ENCODE results near the gene OPCML.

DNA sequence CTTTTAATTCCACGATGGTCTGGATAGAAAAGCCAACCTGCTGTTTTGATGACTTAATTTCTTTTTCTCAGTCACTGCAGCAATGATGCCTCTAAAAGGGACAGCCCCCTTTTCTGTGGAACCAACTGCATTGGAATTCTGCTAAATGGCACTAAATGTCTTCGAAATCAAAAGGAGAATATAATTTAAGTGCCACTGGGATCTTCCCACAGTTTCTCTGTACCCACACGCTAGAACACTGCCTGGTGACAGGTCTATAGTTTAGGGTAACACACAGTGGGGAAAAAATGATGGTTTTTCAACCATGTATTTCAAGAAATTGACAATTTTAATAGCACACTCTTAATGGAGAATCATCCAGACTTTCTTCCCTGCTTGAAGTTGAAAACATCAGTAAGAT, 182.3 kb downstream of the OPCML start:
- TF ChIP-seq CTCF (IDR thresholded peaks at IDR 0.05; ENCODE audit: low read length) (no peak), EZH2 (optimal IDR thresholded peaks at IDR 0.05; ENCODE audit: low read depth, low read length) (no peak)
